ENCODE results near the gene ETS1. TPM values are rescaled to one million over a fixed set of nuclear protein-coding genes. Genes with fewer than 3 reads are reported as not detected.

ETS1 gene
- total and polyA plus RNA-seq, 10 donors: 58.1 to 455 (median 352) TPM

DNA sequence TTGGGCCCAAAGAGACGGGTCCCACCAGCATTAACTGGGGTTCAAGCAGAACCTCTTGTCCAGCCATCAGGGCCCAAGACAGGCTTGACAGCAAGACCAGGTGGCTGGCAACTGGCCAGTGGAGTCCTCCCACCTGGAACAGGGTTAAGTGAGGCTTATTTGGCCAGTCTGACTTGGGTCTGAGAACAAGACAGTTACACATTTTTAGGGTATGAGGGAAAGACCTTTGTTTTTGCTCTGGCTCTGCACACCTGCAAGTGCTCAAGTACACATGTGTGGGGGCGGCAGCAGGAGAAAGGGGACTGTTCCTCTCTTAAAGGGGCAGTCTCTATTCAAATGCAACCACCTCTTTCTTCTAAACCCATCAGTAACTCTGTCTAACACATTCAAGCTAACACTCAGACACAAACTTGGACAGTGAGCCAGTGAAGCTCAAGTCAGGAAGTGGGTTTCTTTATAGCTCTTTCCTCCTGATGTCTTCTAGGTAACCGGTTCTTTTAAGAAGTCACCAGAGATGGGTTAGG lies 116.2 kb downstream of the ETS1 start:
- intact Hi-C loops (cut with DNase I; ENCODE audit: low total_unique reads): no loop called here
- Histone ChIP-seq H3K4me3 (peak overlapping the region in 4 of 8 donors; percentile 12 to 49 (median 16)), H3K9me3 (no peaks in the 10 kb centered on the region), H3K36me3 (peaks cover 0 to 99% (median 61%) of the 10 kb centered on the region in 6 donors), H3K4me1 (peaks cover 96 to 100% (median 100%) of the 10 kb centered on the region in 6 donors), H3K27me3 (replicated peaks in 1 of 7) (no peaks in the 10 kb centered on the region), H3K27ac (peak overlapping the region; percentile 51 to 95 (median 82))
- peak; percentile 89 for DNase-seq
- TF ChIP-seq POLR2AphosphoS5 (IDR thresholded peaks at IDR 0.05): peak; percentile 8 to 89 (median 63)
- peak in 2 of 3 donors; percentile 44 to 58 for TF ChIP-seq POLR2A (IDR thresholded peaks at IDR 0.05)
- no peak for TF ChIP-seq CTCF (IDR thresholded peaks at IDR 0.05 in 8 of 11, conservative IDR thresholded peaks at IDR 0.05 in 3 of 11)
- 28 to 39% (median 34%) methylated on average over 3 of the region's 3 CpGs for WGBS, 5 donors

DNA sequence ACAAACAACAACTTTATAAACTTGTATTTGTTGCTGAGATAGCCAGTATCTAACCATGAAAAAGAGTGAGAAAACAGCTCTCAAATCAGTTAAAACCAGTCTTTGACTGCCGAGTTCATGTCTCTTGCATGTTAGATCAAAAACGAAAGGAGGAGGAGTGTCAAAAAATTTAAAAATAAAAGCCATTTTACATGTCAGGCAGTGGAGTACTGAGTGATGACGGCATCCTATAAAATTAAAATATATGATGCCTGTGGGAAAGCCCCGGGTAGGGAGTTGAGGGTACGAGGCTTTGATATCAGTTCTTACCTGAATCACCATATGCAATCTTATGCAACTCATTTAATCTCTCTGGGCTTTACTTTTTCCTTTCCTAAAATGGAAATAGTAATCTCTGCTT lies 117.3 kb downstream of the ETS1 start:
- TF ChIP-seq POLR2A (IDR thresholded peaks at IDR 0.05): no peak
- no peak for TF ChIP-seq POLR2AphosphoS5 (IDR thresholded peaks at IDR 0.05)
- TF ChIP-seq CTCF (IDR thresholded peaks at IDR 0.05 in 8 of 11, conservative IDR thresholded peaks at IDR 0.05 in 3 of 11): no peak
- H3K4me1 ChIP-seq: peaks cover 94 to 100% (median 100%) of the 10 kb centered on the region in 6 donors
- H3K36me3 ChIP-seq: peaks cover 0 to 99% (median 66%) of the 10 kb centered on the region in 6 donors
- intact Hi-C loops (cut with DNase I; ENCODE audit: low total_unique reads): no loop called here
- WGBS, 5 donors: 42 to 49% (median 44%) methylated on average over 5 of the region's 5 CpGs
- peak overlapping the region; percentile 65 to 95 (median 82) for H3K27ac ChIP-seq
- no peaks in the 10 kb centered on the region for H3K27me3 ChIP-seq (replicated peaks in 1 of 7)
- H3K9me3 ChIP-seq: no peaks in the 10 kb centered on the region
- no peak overlapping the region for H3K4me3 ChIP-seq
- no peak for DNase-seq

DNA sequence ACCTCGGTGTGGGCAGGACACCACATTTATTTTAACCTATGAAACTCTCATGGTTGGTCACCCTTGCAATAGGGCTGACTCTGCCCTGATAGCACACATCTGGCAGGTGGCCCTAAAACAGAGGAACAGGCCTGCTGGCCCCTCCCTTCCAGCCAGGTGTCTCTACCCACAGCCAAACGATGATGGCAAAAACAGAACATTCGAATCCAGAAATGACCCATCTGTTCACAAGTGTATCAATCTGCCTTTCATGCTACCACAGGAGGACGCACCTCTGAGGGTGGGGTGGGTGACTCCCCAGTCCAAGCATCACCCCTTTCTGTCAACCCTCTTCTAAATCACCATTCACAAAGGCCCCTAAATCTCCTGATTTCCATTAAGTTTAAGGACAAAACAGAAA lies 118.1 kb downstream of the ETS1 start:
- WGBS, 5 donors: 42 to 68% (median 59%) methylated on average over 4 of the region's 4 CpGs
- peak; percentile 87 for DNase-seq
- Histone ChIP-seq H3K27me3 (replicated peaks in 1 of 7) (no peaks in the 10 kb centered on the region), H3K4me1 (peaks cover 93 to 100% (median 100%) of the 10 kb centered on the region in 6 donors), H3K4me3 (peak overlapping the region in 1 of 8 donors; percentile 30), H3K27ac (peak overlapping the region; percentile 65 to 95 (median 82)), H3K36me3 (peaks cover 0 to 99% (median 61%) of the 10 kb centered on the region in 6 donors), H3K9me3 (no peaks in the 10 kb centered on the region)
- intact Hi-C loops (cut with DNase I; ENCODE audit: low total_unique reads): no loop called here
- TF ChIP-seq CTCF (IDR thresholded peaks at IDR 0.05 in 8 of 11, conservative IDR thresholded peaks at IDR 0.05 in 3 of 11) (peak in 3 of 11 experiments; percentile 9 to 22 (median 17)), POLR2A (IDR thresholded peaks at IDR 0.05) (no peak), POLR2AphosphoS5 (IDR thresholded peaks at IDR 0.05) (peak in 2 of 3 donors; percentile 66 to 83)

- DNase-seq: no peak
- Histone ChIP-seq H3K27me3 (replicated peaks in 1 of 7) (no peaks in the 10 kb centered on the region), H3K27ac (peak overlapping the region; percentile 65 to 95 (median 82)), H3K9me3 (no peaks in the 10 kb centered on the region), H3K4me3 (peak overlapping the region in 1 of 8 donors; percentile 30), H3K36me3 (peaks cover 0 to 99% (median 59%) of the 10 kb centered on the region in 6 donors), H3K4me1 (peaks cover 91 to 100% (median 100%) of the 10 kb centered on the region in 6 donors)
- 29 to 65% (median 45%) methylated on average over 1 of the region's 1 CpG for WGBS, 5 donors
- intact Hi-C loops (cut with DNase I; ENCODE audit: low total_unique reads): no loop called here
- TF ChIP-seq CTCF (IDR thresholded peaks at IDR 0.05 in 8 of 11, conservative IDR thresholded peaks at IDR 0.05 in 3 of 11) (no peak), POLR2A (IDR thresholded peaks at IDR 0.05) (no peak), POLR2AphosphoS5 (IDR thresholded peaks at IDR 0.05) (no peak)
Measured at GRCh38 chr11:128468111-128468510, 119.2 kb downstream of the ETS1 start.
